HepG2 (cell line): ENCODE results near the gene ANKRD18B.
"Not testable (repeated sequence)": the region's sequence is repeated elsewhere in the genome, so short reads cannot be mapped to it uniquely, and the experiment has no call there.

Experiments used
- ATF2 ChIP-seq: sonication (generic); formaldehyde crosslinking; IDR thresholded peaks from 2 replicates; pipeline ENCODE4 v1.4.0; 2020; ENCODE audit warnings: missing genetic modification reagents
- CTCF ChIP-seq: sonication (generic); formaldehyde crosslinking; IDR thresholded peaks from 2 replicates; pipeline ENCODE4 v1.5.0; 2020; ENCODE audit warnings: mild to moderate bottlenecking, missing genetic modification reagents, moderate library complexity
- DRAP1 ChIP-seq: IDR thresholded peaks from 2 replicates; pipeline ENCODE4 v1.6.1; 2016; ENCODE audit warnings: missing genetic modification reagents, missing compliant biosample characterization
- EZH2 ChIP-seq: conservative IDR thresholded peaks from 2 replicates; pipeline ENCODE4 v1.6.1; 2012; ENCODE audit warnings: mild to moderate bottlenecking, low read depth, low read length, moderate library complexity
- NBN ChIP-seq: fragments of 450-650 bp; conservative IDR thresholded peaks from 2 replicates; pipeline ENCODE4 v1.6.1; 2017
- POLR2A ChIP-seq, 2 experiments: IDR thresholded peaks; 2 replicates each; pipeline ENCODE4 v1.6.1; 2011; ENCODE audit warnings: low read depth in 2 of 2, low read length in 2 of 2, mild to moderate bottlenecking in 1 of 2, moderate library complexity in 1 of 2; ENCODE audit not compliant: insufficient read depth in 1 of 2
- RFX5 ChIP-seq: IDR thresholded peaks from 2 replicates; pipeline ENCODE4 v1.6.1; 2011; ENCODE audit warnings: low read depth, low read length, improper control_type of control experiment
- SETDB1 ChIP-seq: sonication (generic); formaldehyde crosslinking; IDR thresholded peaks from 2 replicates; pipeline ENCODE4 v1.5.1; 2020; ENCODE audit warnings: missing genetic modification reagents, mild to moderate bottlenecking, borderline replicate concordance
- SP2 ChIP-seq: sonication (generic); formaldehyde crosslinking; IDR thresholded peaks from 2 replicates; pipeline ENCODE4 v1.5.1; 2020; ENCODE audit warnings: mild to moderate bottlenecking, missing genetic modification reagents
- ZNF576 ChIP-seq: sonication (generic); formaldehyde crosslinking; IDR thresholded peaks from 2 replicates; pipeline ENCODE4 v1.4.0; 2020; ENCODE audit warnings: mild to moderate bottlenecking, missing genetic modification reagents
- ZNF768 ChIP-seq: sonication (generic); formaldehyde crosslinking; IDR thresholded peaks from 2 replicates; pipeline ENCODE4 v1.4.0; 2020; ENCODE audit warnings: missing genetic modification reagents
- TF ChIP-seq, protein P1 (sequence below): sonication (generic); formaldehyde crosslinking; IDR thresholded peaks from 2 replicates; pipeline ENCODE4 v1.4.0; 2020; ENCODE audit warnings: missing genetic modification reagents, mild to moderate bottlenecking, borderline replicate concordance

- TF ChIP-seq SP2 (CRISPR knock-in tag); RFX5; SETDB1; DRAP1 (CRISPR knock-in tag); ZNF576 (CRISPR knock-in tag); POLR2A (IDR thresholded peaks at IDR 0.05; ENCODE audit: insufficient read depth in 1 of 2, low read depth in 2 of 2, low read length in 2 of 2); ZNF768 (CRISPR knock-in tag); NBN; ATF2 (CRISPR knock-in tag); EZH2: not testable (repeated sequence)
- TF ChIP-seq CTCF = peak; percentile 18; the same call in 1 of the 2 replicates
- TF ChIP-seq, protein P1, sequence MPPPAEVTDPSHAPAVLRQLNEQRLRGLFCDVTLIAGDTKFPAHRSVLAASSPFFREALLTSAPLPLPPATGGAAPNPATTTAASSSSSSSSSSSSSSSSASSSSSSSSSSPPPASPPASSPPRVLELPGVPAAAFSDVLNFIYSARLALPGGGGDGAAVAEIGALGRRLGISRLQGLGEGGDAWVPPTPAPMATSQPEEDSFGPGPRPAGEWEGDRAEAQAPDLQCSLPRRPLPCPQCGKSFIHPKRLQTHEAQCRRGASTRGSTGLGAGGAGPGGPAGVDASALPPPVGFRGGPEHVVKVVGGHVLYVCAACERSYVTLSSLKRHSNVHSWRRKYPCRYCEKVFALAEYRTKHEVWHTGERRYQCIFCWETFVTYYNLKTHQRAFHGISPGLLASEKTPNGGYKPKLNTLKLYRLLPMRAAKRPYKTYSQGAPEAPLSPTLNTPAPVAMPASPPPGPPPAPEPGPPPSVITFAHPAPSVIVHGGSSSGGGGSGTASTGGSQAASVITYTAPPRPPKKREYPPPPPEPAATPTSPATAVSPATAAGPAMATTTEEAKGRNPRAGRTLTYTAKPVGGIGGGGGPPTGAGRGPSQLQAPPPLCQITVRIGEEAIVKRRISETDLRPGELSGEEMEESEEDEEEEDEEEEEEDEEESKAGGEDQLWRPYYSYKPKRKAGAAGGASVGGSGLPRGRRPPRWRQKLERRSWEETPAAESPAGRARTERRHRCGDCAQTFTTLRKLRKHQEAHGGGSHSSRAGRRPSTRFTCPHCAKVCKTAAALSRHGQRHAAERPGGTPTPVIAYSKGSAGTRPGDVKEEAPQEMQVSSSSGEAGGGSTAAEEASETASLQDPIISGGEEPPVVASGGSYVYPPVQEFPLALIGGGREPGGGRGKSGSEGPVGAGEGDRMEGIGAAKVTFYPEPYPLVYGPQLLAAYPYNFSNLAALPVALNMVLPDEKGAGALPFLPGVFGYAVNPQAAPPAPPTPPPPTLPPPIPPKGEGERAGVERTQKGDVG = not testable (repeated sequence)
These were observed 80.2 kb downstream of the ANKRD18B start for GRCh38 chr9:33604249-33604648.
